ENCODE measurements around the gene CAPN9.
"Not testable (repeated sequence)": the region's sequence is repeated elsewhere in the genome, so short reads cannot be mapped to it uniquely, and the experiment has no call there.

The CAPN9 gene

GRCh38 chr1:230843503-230844309 lies 96.5 kb downstream of the CAPN9 start:
- H3K27ac ChIP-seq (ENCODE audit: low read depth, low read length, poor library complexity, severe bottlenecking): no peak overlapping the region
- no peaks in the 10 kb centered on the region for H3K9me3 ChIP-seq (ENCODE audit: low read length)
- no peak overlapping the region for H3K9ac ChIP-seq (ENCODE audit: low read length)
- H3K4me1 ChIP-seq (ENCODE audit: insufficient read depth, low read length, severe bottlenecking): no peaks in the 10 kb centered on the region
- no peak overlapping the region for H3K4me3 ChIP-seq (ENCODE audit: low read depth, low read length, poor library complexity, severe bottlenecking)
- H4K20me1 ChIP-seq (ENCODE audit: insufficient read depth, low read length): no peaks in the 10 kb centered on the region
- H3K36me3 ChIP-seq (ENCODE audit: insufficient read depth, low read length): no peaks in the 10 kb centered on the region
- H3K79me2 ChIP-seq (ENCODE audit: insufficient read depth, low read length): no peaks in the 10 kb centered on the region
- no peak overlapping the region for H2AFZ ChIP-seq (ENCODE audit: low read length)
- no peaks in the 10 kb centered on the region for H3K27me3 ChIP-seq (ENCODE audit: insufficient read depth, low read length)
- no peak for TF ChIP-seq EZH2 (IDR thresholded peaks at IDR 0.05; ENCODE audit: borderline replicate concordance, low read length)
- TF ChIP-seq CTCF (IDR thresholded peaks at IDR 0.05; ENCODE audit: low read length): no peak
- H3F3A ChIP-seq (ENCODE audit: insufficient read depth, low read length): no peaks in the 10 kb centered on the region
- H3K4me2 ChIP-seq (ENCODE audit: low read length): no peak overlapping the region
- no peaks in the 10 kb centered on the region for H3K9me2 ChIP-seq (ENCODE audit: low read depth, low read length)

GRCh38 chr1:230844561-230844960 lies 97.4 kb downstream of the CAPN9 start:
- Histone ChIP-seq H2AFZ (ENCODE audit: low read length) (no peak overlapping the region), H3K27me3 (ENCODE audit: insufficient read depth, low read length) (no peaks in the 10 kb centered on the region), H4K20me1 (ENCODE audit: insufficient read depth, low read length) (no peaks in the 10 kb centered on the region), H3K4me2 (ENCODE audit: low read length) (no peak overlapping the region), H3K36me3 (ENCODE audit: insufficient read depth, low read length) (no peaks in the 10 kb centered on the region), H3K9me2 (ENCODE audit: low read depth, low read length) (no peaks in the 10 kb centered on the region), H3K9me3 (ENCODE audit: low read length) (no peaks in the 10 kb centered on the region), H3K9ac (ENCODE audit: low read length) (no peak overlapping the region), H3K4me1 (ENCODE audit: insufficient read depth, low read length, severe bottlenecking) (no peaks in the 10 kb centered on the region), H3K79me2 (ENCODE audit: insufficient read depth, low read length) (no peaks in the 10 kb centered on the region), H3K27ac (ENCODE audit: low read depth, low read length, poor library complexity, severe bottlenecking) (no peak overlapping the region), H3K4me3 (ENCODE audit: low read depth, low read length, poor library complexity, severe bottlenecking) (no peak overlapping the region), H3F3A (ENCODE audit: insufficient read depth, low read length) (no peaks in the 10 kb centered on the region)
- TF ChIP-seq EZH2 (IDR thresholded peaks at IDR 0.05; ENCODE audit: borderline replicate concordance, low read length) (no peak), CTCF (IDR thresholded peaks at IDR 0.05; ENCODE audit: low read length) (no peak)

GRCh38 chr1:230845184-230845583 lies 98.0 kb downstream of the CAPN9 start:
- H2AFZ ChIP-seq (ENCODE audit: low read length); H3K27me3 ChIP-seq (ENCODE audit: insufficient read depth, low read length); H3K27ac ChIP-seq (ENCODE audit: low read depth, low read length, poor library complexity, severe bottlenecking); H3K9me2 ChIP-seq (ENCODE audit: low read depth, low read length); H3K79me2 ChIP-seq (ENCODE audit: insufficient read depth, low read length); H3K9ac ChIP-seq (ENCODE audit: low read length); H4K20me1 ChIP-seq (ENCODE audit: insufficient read depth, low read length); H3K9me3 ChIP-seq (ENCODE audit: low read length); H3K36me3 ChIP-seq (ENCODE audit: insufficient read depth, low read length); H3F3A ChIP-seq (ENCODE audit: insufficient read depth, low read length); H3K4me3 ChIP-seq (ENCODE audit: low read depth, low read length, poor library complexity, severe bottlenecking); H3K4me1 ChIP-seq (ENCODE audit: insufficient read depth, low read length, severe bottlenecking); H3K4me2 ChIP-seq (ENCODE audit: low read length): not testable (repeated sequence)

GRCh38 chr1:230848235-230848634 lies 101.0 kb downstream of the CAPN9 start:
- Histone ChIP-seq H3K27ac (ENCODE audit: low read depth, low read length, poor library complexity, severe bottlenecking) (no peak overlapping the region), H3K36me3 (ENCODE audit: insufficient read depth, low read length) (no peaks in the 10 kb centered on the region), H3K4me2 (ENCODE audit: low read length) (no peak overlapping the region), H3K9me2 (ENCODE audit: low read depth, low read length) (no peaks in the 10 kb centered on the region), H3K9ac (ENCODE audit: low read length) (no peak overlapping the region), H3K79me2 (ENCODE audit: insufficient read depth, low read length) (no peaks in the 10 kb centered on the region), H2AFZ (ENCODE audit: low read length) (no peak overlapping the region), H3K27me3 (ENCODE audit: insufficient read depth, low read length) (no peaks in the 10 kb centered on the region), H3F3A (ENCODE audit: insufficient read depth, low read length) (no peaks in the 10 kb centered on the region), H3K9me3 (ENCODE audit: low read length) (no peaks in the 10 kb centered on the region), H3K4me1 (ENCODE audit: insufficient read depth, low read length, severe bottlenecking) (no peaks in the 10 kb centered on the region), H3K4me3 (ENCODE audit: low read depth, low read length, poor library complexity, severe bottlenecking) (no peak overlapping the region), H4K20me1 (ENCODE audit: insufficient read depth, low read length) (no peaks in the 10 kb centered on the region)
- TF ChIP-seq CTCF (IDR thresholded peaks at IDR 0.05; ENCODE audit: low read length): no peak
- TF ChIP-seq EZH2 (IDR thresholded peaks at IDR 0.05; ENCODE audit: borderline replicate concordance, low read length): no peak

Measured in OCI-LY1 (cell line).